ENCODE measurements around the gene HDGFL3. TPM values are rescaled to one million over a fixed set of nuclear protein-coding genes. Genes with fewer than 3 reads are reported as not detected.
"Not testable (repeated sequence)": the region's sequence is repeated elsewhere in the genome, so short reads cannot be mapped to it uniquely, and the experiment has no call there.

Gene HDGFL3
- total RNA-seq, 2 donors from 2014 or later: 123 TPM

- H3K4me1 ChIP-seq (ENCODE audit: control insufficient read depth, insufficient read depth, low read length): peaks cover 8% of the 10 kb centered on the region
- H3K27ac Mint-ChIP-seq: peak overlapping the region; percentile 75
- no peaks in the 10 kb centered on the region for H3K9me3 Mint-ChIP-seq
- no peak overlapping the region for H3K9ac ChIP-seq (ENCODE audit: extremely low read depth, low read length, poor library complexity, severe bottlenecking)
- H3K36me3 ChIP-seq (ENCODE audit: control insufficient read depth, insufficient read depth, low read length): peaks cover 28% of the 10 kb centered on the region
- peaks cover 17% of the 10 kb centered on the region for H3K36me3 Mint-ChIP-seq (ENCODE audit: low read depth)
- H3K27me3 Mint-ChIP-seq (ENCODE audit: insufficient read depth): no peaks in the 10 kb centered on the region
- no peaks in the 10 kb centered on the region for H3K27me3 ChIP-seq (ENCODE audit: control insufficient read depth, insufficient read depth, low read length, poor library complexity, severe bottlenecking)
- no peaks in the 10 kb centered on the region for H3K9me3 ChIP-seq (ENCODE audit: control insufficient read depth, low read length)
- H3K4me1 Mint-ChIP-seq: peaks cover 19% of the 10 kb centered on the region
- 100% methylated on average over 2 of the region's 2 CpGs; no CpG with 5 or more reads in 1 of the 2 experiments for WGBS, 2 experiments (ENCODE audit: insufficient coverage in 1 of 2, insufficient read length in 1 of 2)
- H3K4me3 ChIP-seq (ENCODE audit: low read length): no peak overlapping the region
- H3K4me3 Mint-ChIP-seq: no peak overlapping the region
- H3K27ac ChIP-seq (ENCODE audit: low read depth, low read length): no peak overlapping the region
- no peak for DNase-seq
- TF ChIP-seq CTCF (conservative IDR thresholded peaks at IDR 0.05): no peak
Observed at GRCh38 chr15:83178390-83178789, 29.2 kb downstream of the HDGFL3 start.

- Histone ChIP-seq H3K9ac (ENCODE audit: extremely low read depth, low read length, poor library complexity, severe bottlenecking) (no peak overlapping the region), H3K4me1 (ENCODE audit: control insufficient read depth, insufficient read depth, low read length) (peaks cover 8% of the 10 kb centered on the region), H3K4me3 (ENCODE audit: low read length) (no peak overlapping the region), H3K27me3 (ENCODE audit: control insufficient read depth, insufficient read depth, low read length, poor library complexity, severe bottlenecking) (no peaks in the 10 kb centered on the region), H3K27ac (ENCODE audit: low read depth, low read length) (no peak overlapping the region), H3K9me3 (ENCODE audit: control insufficient read depth, low read length) (no peaks in the 10 kb centered on the region), H3K36me3 (ENCODE audit: control insufficient read depth, insufficient read depth, low read length) (peaks cover 37% of the 10 kb centered on the region)
- no peaks in the 10 kb centered on the region for H3K9me3 Mint-ChIP-seq
- H3K4me3 Mint-ChIP-seq: no peak overlapping the region
- peaks cover 26% of the 10 kb centered on the region for H3K36me3 Mint-ChIP-seq (ENCODE audit: low read depth)
- DNase-seq: no peak
- peaks cover 19% of the 10 kb centered on the region for H3K4me1 Mint-ChIP-seq
- H3K27me3 Mint-ChIP-seq (ENCODE audit: insufficient read depth): no peaks in the 10 kb centered on the region
- no peak for TF ChIP-seq CTCF (conservative IDR thresholded peaks at IDR 0.05)
- peak overlapping the region; percentile 33 for H3K27ac Mint-ChIP-seq
- 94% methylated on average over 1 of the region's 1 CpG; no CpG with 5 or more reads in 1 of the 2 experiments for WGBS, 2 experiments (ENCODE audit: insufficient coverage in 1 of 2, insufficient read length in 1 of 2)
Observed at GRCh38 chr15:83174891-83175290, 32.7 kb downstream of the HDGFL3 start.

DNA sequence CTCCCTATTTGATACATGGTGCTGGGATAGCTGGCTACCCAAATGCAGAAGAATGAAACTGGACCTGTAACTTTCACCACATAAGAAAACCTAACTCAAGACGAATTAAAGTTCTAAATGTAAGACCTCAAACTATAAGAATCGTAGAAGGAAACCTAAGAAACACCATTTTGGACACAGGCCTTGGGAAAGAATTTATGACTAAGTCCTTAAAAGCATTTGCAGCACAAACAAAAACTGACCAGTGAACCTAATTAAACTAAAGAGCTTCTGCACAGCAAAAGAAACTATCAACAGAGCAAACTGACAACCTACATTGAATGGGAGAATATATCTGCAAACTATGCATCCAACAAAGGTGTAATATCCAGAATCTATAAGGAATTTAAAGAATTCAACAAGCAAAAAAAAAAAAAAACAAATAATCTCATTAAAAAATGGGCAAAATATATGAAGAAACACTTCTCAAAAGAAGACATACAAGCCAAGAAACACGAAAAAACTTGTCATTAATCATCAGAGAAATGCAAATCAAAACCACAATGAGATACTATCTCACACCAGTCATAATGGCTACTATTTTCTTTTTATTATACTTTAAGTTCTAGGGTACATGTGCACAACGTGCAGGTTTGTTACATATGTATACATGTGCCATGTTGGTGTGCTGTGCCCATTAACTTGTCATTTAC lies 37.0 kb downstream of the HDGFL3 start:
- H3K27ac Mint-ChIP-seq: no peak overlapping the region
- no peak for TF ChIP-seq CTCF (conservative IDR thresholded peaks at IDR 0.05)
- H3K4me1 Mint-ChIP-seq: peaks cover 10% of the 10 kb centered on the region

DNA sequence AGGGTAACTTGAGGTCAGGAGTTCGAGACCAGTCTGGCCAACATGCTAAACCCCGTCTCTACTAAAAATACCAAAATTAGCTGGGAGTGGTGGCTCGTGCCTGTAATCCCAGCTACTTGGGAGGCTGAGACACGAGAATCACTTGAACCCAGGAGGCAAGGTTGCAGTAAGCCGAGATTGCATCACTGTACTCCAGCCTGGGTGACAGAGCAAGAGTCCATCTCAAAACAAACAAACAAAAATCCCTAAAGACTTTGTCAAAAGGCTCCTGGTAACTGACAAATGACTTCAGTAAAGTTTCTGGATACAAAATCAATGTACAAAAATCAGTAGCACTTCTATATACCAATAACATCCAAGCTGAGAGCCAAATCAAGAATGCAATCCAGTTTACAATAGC lies 38.0 kb downstream of the HDGFL3 start:
- not testable (repeated sequence) for H3K27me3 ChIP-seq (ENCODE audit: control insufficient read depth, insufficient read depth, low read length, poor library complexity, severe bottlenecking); H3K27ac Mint-ChIP-seq; H3K9ac ChIP-seq (ENCODE audit: extremely low read depth, low read length, poor library complexity, severe bottlenecking); H3K27me3 Mint-ChIP-seq (ENCODE audit: insufficient read depth); H3K4me1 ChIP-seq (ENCODE audit: control insufficient read depth, insufficient read depth, low read length); H3K4me1 Mint-ChIP-seq; H3K4me3 Mint-ChIP-seq; DNase-seq; H3K4me3 ChIP-seq (ENCODE audit: low read length); H3K27ac ChIP-seq (ENCODE audit: low read depth, low read length)
- H3K36me3 Mint-ChIP-seq (ENCODE audit: low read depth): peaks cover 29% of the 10 kb centered on the region
- H3K9me3 Mint-ChIP-seq: peaks cover 11% of the 10 kb centered on the region
- Histone ChIP-seq H3K9me3 (ENCODE audit: control insufficient read depth, low read length) (peaks cover 12% of the 10 kb centered on the region), H3K36me3 (ENCODE audit: control insufficient read depth, insufficient read depth, low read length) (peaks cover 21% of the 10 kb centered on the region)
- WGBS, 2 experiments (ENCODE audit: insufficient coverage in 1 of 2, insufficient read length in 1 of 2): 96% methylated on average over 5 of the region's 5 CpGs

More for the DNA sequence above, 37.0 kb downstream of the HDGFL3 start:
- Histone ChIP-seq H3K36me3 (ENCODE audit: control insufficient read depth, insufficient read depth, low read length) (peaks cover 20% of the 10 kb centered on the region), H3K27me3 (ENCODE audit: control insufficient read depth, insufficient read depth, low read length, poor library complexity, severe bottlenecking) (no peaks in the 10 kb centered on the region), H3K27ac (ENCODE audit: low read depth, low read length) (no peak overlapping the region), H3K4me1 (ENCODE audit: control insufficient read depth, insufficient read depth, low read length) (peaks cover 3% of the 10 kb centered on the region), H3K9me3 (ENCODE audit: control insufficient read depth, low read length) (peaks cover 12% of the 10 kb centered on the region), H3K9ac (ENCODE audit: extremely low read depth, low read length, poor library complexity, severe bottlenecking) (no peak overlapping the region), H3K4me3 (ENCODE audit: low read length) (no peak overlapping the region)
- 89 to 100% methylated on average over 2 to 3 of the region's 4 CpGs for WGBS, 2 experiments (ENCODE audit: insufficient coverage in 1 of 2, insufficient read length in 1 of 2)
- H3K27me3 Mint-ChIP-seq (ENCODE audit: insufficient read depth): no peaks in the 10 kb centered on the region
- peaks cover 11% of the 10 kb centered on the region for H3K9me3 Mint-ChIP-seq
- no peak overlapping the region for H3K4me3 Mint-ChIP-seq
- H3K36me3 Mint-ChIP-seq (ENCODE audit: low read depth): peaks cover 28% of the 10 kb centered on the region
- DNase-seq: no peak

All from endodermal cell (in vitro differentiated cells).